Neuronal stem cell (in vitro differentiated cells): Measurements from ENCODE around the gene SLC25A22.
A peak's percentile ranks its signal among the peaks of the same experiment; 100 is the strongest.

ENCODE experiments used
- DNase-seq: peaks from one replicate; pipeline ENCODE4 v3.0.0-alpha.2; 2013; ENCODE audit warnings: low spot score
- H2AFZ ChIP-seq: one replicate; pipeline ENCODE4 v1.6.1; 2013; ENCODE audit warnings: mild to moderate bottlenecking, low read length, inconsistent platforms
- H2AK5ac ChIP-seq: 2 replicates; pipeline ENCODE4 v1.6.1; 2013; ENCODE audit warnings: low read depth, mild to moderate bottlenecking, inconsistent platforms, low read length, moderate library complexity, mixed read lengths
- H2BK120ac ChIP-seq: 2 replicates; pipeline ENCODE4 v1.6.1; 2013; ENCODE audit warnings: low read depth, mild to moderate bottlenecking, inconsistent platforms, low read length, moderate library complexity, mixed read lengths
- H2BK12ac ChIP-seq: one replicate; pipeline ENCODE4 v1.6.1; 2013; ENCODE audit warnings: low read length, inconsistent platforms
- H2BK15ac ChIP-seq: 2 replicates; pipeline ENCODE4 v1.6.1; 2013; ENCODE audit warnings: mild to moderate bottlenecking, low read length, inconsistent platforms, mixed read lengths
- H2BK5ac ChIP-seq: one replicate; pipeline ENCODE4 v1.6.1; 2013; ENCODE audit warnings: inconsistent platforms, mild to moderate bottlenecking, low read length, moderate library complexity
- H3K14ac ChIP-seq: one replicate; pipeline ENCODE4 v1.6.1; 2013; ENCODE audit warnings: low read length, inconsistent platforms
- H3K18ac ChIP-seq: 2 replicates; pipeline ENCODE4 v1.6.1; 2013; ENCODE audit warnings: low read length, inconsistent platforms
- H3K23ac ChIP-seq: 2 replicates; pipeline ENCODE4 v1.6.1; 2013; ENCODE audit warnings: low read depth, mild to moderate bottlenecking, mixed read lengths, low read length, inconsistent platforms; ENCODE audit not compliant: poor library complexity
- H3K27ac ChIP-seq: replicated peaks from 3 replicates; pipeline ENCODE4 v1.5.1; 2013; ENCODE audit warnings: low read length, inconsistent platforms
- H3K27me3 ChIP-seq, 3 experiments: 2 replicates each; pipeline ENCODE4 v1.6.1; 2013; ENCODE audit warnings: low read length in 3 of 3, mild to moderate bottlenecking in 2 of 3, inconsistent platforms in 1 of 3, low read depth in 1 of 3, mixed read lengths in 1 of 3, moderate library complexity in 1 of 3; ENCODE audit not compliant: control insufficient read depth in 3 of 3, insufficient read depth in 3 of 3
- H3K36me3 ChIP-seq, 2 donors: replicated peaks in 1 of 2; 2 replicates each; pipeline ENCODE4 v1.6.1; 2013; ENCODE audit warnings: low read length in 2 of 2; ENCODE audit not compliant: control insufficient read depth in 2 of 2, insufficient read depth in 2 of 2
- H3K4ac ChIP-seq: 2 replicates; pipeline ENCODE4 v1.6.1; 2013; ENCODE audit warnings: inconsistent platforms, mild to moderate bottlenecking, low read length, moderate library complexity
- H3K4me1 ChIP-seq, 2 donors: 1 replicate in 1 of 2; 2 replicates in 1 of 2; pipeline ENCODE4 v1.6.1; 2013; ENCODE audit warnings: low read length in 2 of 2, low read depth in 1 of 2; ENCODE audit not compliant: control insufficient read depth in 2 of 2, insufficient read depth in 1 of 2
- H3K4me2 ChIP-seq: one replicate; pipeline ENCODE4 v1.6.1; 2013; ENCODE audit warnings: mild to moderate bottlenecking, low read length, inconsistent platforms; ENCODE audit not compliant: insufficient read depth, poor library complexity, severe bottlenecking
- H3K4me3 ChIP-seq, 2 donors: 2 replicates each; pipeline ENCODE4 v1.5.1; 2013; ENCODE audit warnings: low read length in 2 of 2, mild to moderate bottlenecking in 2 of 2, inconsistent platforms in 1 of 2, moderate library complexity in 1 of 2
- H3K79me1 ChIP-seq: one replicate; pipeline ENCODE4 v1.6.1; 2013; ENCODE audit warnings: low read depth, mild to moderate bottlenecking, inconsistent platforms, low read length, moderate library complexity
- H3K9ac ChIP-seq: one replicate; pipeline ENCODE4 v1.6.1; 2013; ENCODE audit warnings: mild to moderate bottlenecking, low read depth, low read length, inconsistent platforms; ENCODE audit not compliant: poor library complexity
- H3K9me3 ChIP-seq, 2 donors: replicated peaks in 1 of 2; 2 replicates each; pipeline versions ENCODE3 to v1.6.1; 2013; ENCODE audit warnings: low read length in 2 of 2, mild to moderate bottlenecking in 2 of 2, inconsistent platforms in 1 of 2, low read depth in 1 of 2, mixed read lengths in 1 of 2, moderate library complexity in 1 of 2; ENCODE audit not compliant: control insufficient read depth in 2 of 2, insufficient read depth in 1 of 2
- H4K8ac ChIP-seq: one replicate; pipeline ENCODE4 v1.6.1; 2013; ENCODE audit warnings: low read depth, mild to moderate bottlenecking, inconsistent platforms, low read length, moderate library complexity
- H4K91ac ChIP-seq: one replicate; pipeline ENCODE4 v1.6.1; 2013; ENCODE audit warnings: low read length, low read depth, mild to moderate bottlenecking, inconsistent platforms; ENCODE audit not compliant: poor library complexity
- WGBS, 2 donors: extraction: QIAGEN DNeasy Blood & Tissue Kit; methylation state at CpG; one replicate each; pipeline ENCODE4 v1.1.7; 2013; ENCODE audit warnings: missing lambda C conversion rate in 2 of 2, mixed read lengths in 1 of 2; ENCODE audit not compliant: insufficient read length in 2 of 2, insufficient replicate concordance in 1 of 2; ENCODE audit errors: extremely low coverage in 2 of 2; 5-methylcytosine and 5-hydroxymethylcytosine counted together

SLC25A22 gene

GRCh38 chr11:842370-843002 lies 44.4 kb upstream of the SLC25A22 start, which contains the start of the genes POLR2L and TSPAN4:
Gene POLR2L (minus strand): TSS chr11:842529. CDS start chr11:842508, 21 bp downstream.
Gene TSPAN4 (plus strand): TSS chr11:842852. CDS start chr11:850305, 7,453 bp downstream.
- Histone ChIP-seq H3K4me1 (peaks cover 23 to 28% of the 10 kb centered on the region in 2 donors), H3K14ac (peak within 1 kb of the TSS; percentile 89), H2BK5ac (peak within 1 kb of the TSS; percentile 99), H3K79me1 (peaks cover 24% of the 10 kb centered on the region), H3K4me2 (peak within 1 kb of the TSS; percentile 83), H2BK120ac (peak within 1 kb of the TSS; percentile 91), H2AK5ac (peak within 1 kb of the TSS; percentile 100), H3K9me3 (no peaks in the 10 kb centered on the region), H3K4me3 (peak within 1 kb of the TSS; percentile 96), H4K91ac (peak within 1 kb of the TSS; percentile 72), H2BK12ac (peak within 1 kb of the TSS; percentile 69), H2AFZ (peak within 1 kb of the TSS; percentile 99), H3K18ac (peak within 1 kb of the TSS; percentile 99), H2BK15ac (peak within 1 kb of the TSS; percentile 98), H3K23ac (peak within 1 kb of the TSS; percentile 89), H3K36me3 (peaks cover 35 to 40% of the 10 kb centered on the region in 2 donors), H3K27me3 (no peaks in the 10 kb centered on the region), H4K8ac (no peak within 1 kb of the TSS), H3K9ac (peak within 1 kb of the TSS; percentile 98), H3K4ac (no peak within 1 kb of the TSS), H3K27ac (peak within 1 kb of the TSS; percentile 84)
- WGBS, 2 donors: no CpG with 5 or more reads among the region's 87 CpGs
- DNase-seq: peak; percentile 90

- Histone ChIP-seq H2BK12ac (no peak overlapping the region), H3K9me3 (no peaks in the 10 kb centered on the region), H3K27me3 (no peaks in the 10 kb centered on the region), H3K4me1 (peaks cover 23 to 28% of the 10 kb centered on the region in 2 donors), H2BK15ac (peak overlapping the region; percentile 49), H3K27ac (peak overlapping the region; percentile 22), H3K36me3 (peaks cover 40 to 45% of the 10 kb centered on the region in 2 donors), H4K91ac (no peak overlapping the region), H3K18ac (peak overlapping the region; percentile 99), H3K79me1 (peaks cover 29% of the 10 kb centered on the region), H2BK120ac (peak overlapping the region; percentile 81), H3K9ac (peak overlapping the region; percentile 98), H3K4me3 (peak overlapping the region; percentile 96), H3K14ac (peak overlapping the region; percentile 89), H2BK5ac (peak overlapping the region; percentile 99), H2AFZ (peak overlapping the region; percentile 99), H3K23ac (peak overlapping the region; percentile 89), H4K8ac (no peak overlapping the region), H3K4ac (no peak overlapping the region), H2AK5ac (peak overlapping the region; percentile 84), H3K4me2 (peak overlapping the region; percentile 83)
- DNase-seq: no peak
- whole genome bisulfite sequencing, 2 donors: no CpG with 5 or more reads among the region's 27 CpGs
Observed at GRCh38 chr11:841981-842369, 43.9 kb upstream of the SLC25A22 start.

GRCh38 chr11:839875-840617 lies 42.0 kb upstream of the SLC25A22 start:
- H3K14ac ChIP-seq: no peak overlapping the region
- peak overlapping the region in 1 of 2 donors; percentile 96 for H3K4me3 ChIP-seq
- no peak overlapping the region for H3K18ac ChIP-seq
- no peak overlapping the region for H3K27ac ChIP-seq
- no peak overlapping the region for H4K8ac ChIP-seq
- H3K9me3 ChIP-seq: no peaks in the 10 kb centered on the region
- peak overlapping the region; percentile 8 for H3K23ac ChIP-seq
- no peak for DNase-seq
- H3K36me3 ChIP-seq: peaks cover 48 to 58% of the 10 kb centered on the region in 2 donors
- H3K79me1 ChIP-seq: peaks cover 33% of the 10 kb centered on the region
- peaks cover 16% of the 10 kb centered on the region in 2 donors for H3K4me1 ChIP-seq
- no peak overlapping the region for H2BK120ac ChIP-seq
- H2AFZ ChIP-seq: no peak overlapping the region
- peak overlapping the region; percentile 68 for H2AK5ac ChIP-seq
- H3K9ac ChIP-seq: peak overlapping the region; percentile 70
- no peak overlapping the region for H3K4me2 ChIP-seq
- H4K91ac ChIP-seq: no peak overlapping the region
- H2BK12ac ChIP-seq: peak overlapping the region; percentile 58
- H3K27me3 ChIP-seq: no peaks in the 10 kb centered on the region
- H2BK5ac ChIP-seq: no peak overlapping the region
- WGBS, 2 donors: no CpG with 5 or more reads among the region's 25 CpGs
- no peak overlapping the region for H2BK15ac ChIP-seq
- no peak overlapping the region for H3K4ac ChIP-seq

- Histone ChIP-seq H3K4me2 (no peak overlapping the region), H3K4me1 (peaks cover 12 to 15% of the 10 kb centered on the region in 2 donors), H3K9ac (no peak overlapping the region), H3K4me3 (no peak overlapping the region), H3K27me3 (no peaks in the 10 kb centered on the region), H2BK12ac (peak overlapping the region; percentile 73), H3K9me3 (no peaks in the 10 kb centered on the region), H3K14ac (no peak overlapping the region), H3K18ac (no peak overlapping the region), H4K91ac (no peak overlapping the region), H2AK5ac (no peak overlapping the region), H2BK5ac (no peak overlapping the region), H4K8ac (no peak overlapping the region), H2BK120ac (no peak overlapping the region), H3K27ac (no peak overlapping the region), H2AFZ (no peak overlapping the region), H3K36me3 (peaks cover 48 to 62% of the 10 kb centered on the region in 2 donors), H3K23ac (no peak overlapping the region), H3K4ac (no peak overlapping the region), H3K79me1 (peaks cover 38% of the 10 kb centered on the region), H2BK15ac (no peak overlapping the region)
- WGBS, 2 donors: no CpG with 5 or more reads among the region's 5 CpGs
- no peak for DNase-seq
Observed at GRCh38 chr11:839280-839623, 41.2 kb upstream of the SLC25A22 start.
